NCI-H187 (cell line): ENCODE data around the gene MOCS2.
A peak's percentile ranks its signal among the peaks of the same experiment; 100 is the strongest.
"Not testable (repeated sequence)": the region's sequence is repeated elsewhere in the genome, so short reads cannot be mapped to it uniquely, and the experiment has no call there.

Experiments
- DNase-seq, 2 experiments: peaks; one replicate each; lab custom pipeline; 2025; lab: John Stamatoyannopoulos, UW

Gene MOCS2, protein sequence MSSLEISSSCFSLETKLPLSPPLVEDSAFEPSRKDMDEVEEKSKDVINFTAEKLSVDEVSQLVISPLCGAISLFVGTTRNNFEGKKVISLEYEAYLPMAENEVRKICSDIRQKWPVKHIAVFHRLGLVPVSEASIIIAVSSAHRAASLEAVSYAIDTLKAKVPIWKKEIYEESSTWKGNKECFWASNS

DNA sequence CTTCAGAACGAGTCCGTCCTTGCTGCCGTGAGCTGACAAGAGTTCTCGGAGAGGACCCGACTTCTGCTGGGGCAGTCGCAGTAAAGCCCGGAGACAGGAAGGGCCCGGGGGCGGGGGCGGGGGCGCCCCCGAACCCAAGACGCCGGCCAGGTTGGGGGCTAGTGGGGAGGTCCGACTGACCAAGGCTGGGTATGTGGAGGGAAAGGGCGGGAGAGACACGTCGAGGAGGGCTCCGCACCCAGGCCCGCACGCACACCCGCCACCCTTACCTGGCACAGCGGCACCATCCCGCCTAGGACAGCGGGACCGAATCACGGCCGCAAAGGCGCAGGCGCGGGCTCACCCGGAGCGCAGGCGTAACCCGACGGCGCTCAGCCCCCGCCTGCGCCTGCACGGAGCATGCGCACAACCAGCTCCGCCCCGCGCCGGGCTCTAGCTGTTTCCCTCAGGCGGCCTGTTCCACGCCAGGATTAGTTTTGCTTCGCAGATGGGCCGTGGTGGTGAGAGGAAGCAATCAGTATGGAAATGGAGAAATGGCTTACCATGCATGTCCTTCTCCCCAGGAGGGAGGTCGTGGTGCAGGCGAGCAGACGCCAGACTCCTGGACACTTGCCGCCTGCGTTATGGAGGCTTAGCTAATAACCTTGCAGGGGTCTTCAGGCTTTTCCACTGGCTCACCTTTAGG, at the start of gene MOCS2:
MOCS2 (minus strand) TSS at position 315 of the 685 bp plus-strand sequence. CDS start 2,583 bp downstream, outside the sequence.
- peak; percentile 85 to 89 for DNase-seq

DNA sequence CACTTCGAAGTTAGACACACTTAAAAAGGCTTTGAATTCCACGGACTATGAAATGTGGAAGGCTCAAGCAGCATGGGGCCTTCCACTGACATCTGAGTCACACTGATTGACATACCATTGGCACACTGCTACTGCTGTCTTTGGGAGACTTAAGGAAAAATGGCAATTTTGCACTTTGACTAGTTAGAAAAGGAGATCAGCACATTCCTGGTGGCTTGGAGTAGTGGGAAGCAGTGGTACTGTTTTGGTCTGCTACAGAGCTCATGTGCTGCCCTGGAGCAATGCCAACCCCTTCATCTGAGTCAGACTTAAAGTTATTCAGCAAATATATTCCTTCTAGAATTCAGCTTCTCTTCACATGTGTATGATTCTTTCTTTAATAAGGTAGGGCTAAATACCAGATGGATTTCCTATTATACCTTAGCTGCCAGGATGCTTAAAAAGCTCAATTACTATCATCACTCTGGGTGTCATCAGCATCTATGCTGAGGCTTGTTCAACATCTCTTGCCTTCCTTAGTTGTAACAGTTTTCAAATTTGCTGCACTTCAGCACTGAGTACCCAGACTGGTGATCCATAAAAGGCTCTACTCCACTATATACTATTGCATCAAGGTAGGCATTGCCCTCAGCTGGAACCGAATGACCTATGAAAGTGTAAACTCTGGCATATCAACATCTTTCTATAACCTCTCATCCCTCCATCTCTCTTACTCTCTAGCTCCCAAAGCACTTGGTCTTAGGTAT, 42.3 kb upstream of the MOCS2 start:
- no peak for DNase-seq

DNA sequence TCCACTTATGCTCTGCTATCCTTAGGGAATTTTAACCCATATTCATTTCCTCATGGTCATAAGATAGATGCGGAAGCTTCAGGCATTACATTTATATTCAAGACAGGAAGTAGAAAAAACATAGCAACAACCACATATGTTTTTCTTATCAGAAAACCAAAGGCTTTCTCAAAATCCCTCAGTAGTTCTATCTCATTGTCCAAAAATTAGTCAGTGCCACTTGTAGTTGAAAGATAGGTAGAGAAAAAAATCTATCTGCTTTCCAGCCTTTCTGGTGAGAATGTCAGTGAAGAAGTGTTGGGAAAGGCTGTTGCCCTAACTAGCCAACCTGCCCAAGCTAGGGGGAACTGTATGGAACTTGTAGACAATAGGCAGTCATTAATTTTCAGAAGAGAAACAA, 23.5 kb upstream of the MOCS2 start:
- DNase-seq = no peak

DNA sequence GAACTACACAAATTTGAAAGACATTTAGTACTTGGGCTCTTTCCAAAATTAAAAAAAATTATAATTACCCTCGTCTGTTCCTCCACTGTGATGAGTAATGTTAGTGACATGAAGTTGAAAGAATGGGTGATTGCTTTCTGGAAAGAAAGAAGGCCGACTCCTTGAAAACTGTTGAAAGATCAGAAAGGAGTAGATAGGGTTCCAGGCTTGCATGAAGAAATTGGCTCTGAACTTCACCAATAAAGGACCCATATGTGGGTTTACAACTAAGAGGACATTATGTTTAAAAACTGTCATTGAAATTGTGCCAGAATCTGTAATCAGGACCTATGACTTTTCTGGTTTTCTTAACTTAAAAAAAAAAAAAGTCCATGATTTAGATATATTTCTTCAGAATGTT, 20.7 kb upstream of the MOCS2 start:
- DNase-seq = no peak

DNA sequence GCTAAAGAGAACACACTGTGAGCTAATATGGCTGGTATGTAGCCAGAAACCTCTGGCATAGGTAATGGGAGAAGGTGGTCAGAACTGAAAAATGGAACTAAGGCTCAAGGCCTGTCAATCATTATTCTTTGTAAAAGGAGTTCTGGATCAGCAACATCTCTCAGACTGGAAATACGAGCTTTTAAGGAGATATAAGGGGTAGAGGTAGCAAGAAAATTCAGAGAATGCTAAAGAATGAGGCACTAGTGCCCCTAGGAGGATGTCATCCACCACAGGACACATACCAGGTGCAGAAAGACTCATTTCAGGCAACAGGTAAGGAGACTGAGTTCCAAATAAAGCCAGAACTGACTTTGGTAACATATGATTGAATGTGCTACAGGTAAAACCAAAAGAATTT, 18.9 kb upstream of the MOCS2 start:
- DNase-seq = no peak

DNA sequence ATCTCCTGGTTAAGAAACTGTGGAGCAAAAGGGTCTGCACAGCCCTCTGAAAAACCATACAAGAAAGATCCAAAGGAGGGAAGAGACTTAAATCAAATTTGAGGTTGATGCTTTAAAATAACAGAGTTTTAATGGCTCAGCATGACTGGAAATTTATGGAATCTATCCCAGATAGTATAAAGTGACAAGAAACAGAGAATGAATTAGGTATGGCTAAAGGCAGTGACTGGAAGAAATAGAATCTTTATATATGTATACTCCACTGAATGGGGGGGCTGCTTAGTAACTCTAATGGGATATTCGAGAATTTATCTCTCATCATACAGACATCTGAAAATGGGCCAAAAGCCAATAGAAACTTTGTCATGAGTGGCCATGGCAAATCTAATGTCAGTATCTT, 17.6 kb upstream of the MOCS2 start:
- no peak for DNase-seq

DNA sequence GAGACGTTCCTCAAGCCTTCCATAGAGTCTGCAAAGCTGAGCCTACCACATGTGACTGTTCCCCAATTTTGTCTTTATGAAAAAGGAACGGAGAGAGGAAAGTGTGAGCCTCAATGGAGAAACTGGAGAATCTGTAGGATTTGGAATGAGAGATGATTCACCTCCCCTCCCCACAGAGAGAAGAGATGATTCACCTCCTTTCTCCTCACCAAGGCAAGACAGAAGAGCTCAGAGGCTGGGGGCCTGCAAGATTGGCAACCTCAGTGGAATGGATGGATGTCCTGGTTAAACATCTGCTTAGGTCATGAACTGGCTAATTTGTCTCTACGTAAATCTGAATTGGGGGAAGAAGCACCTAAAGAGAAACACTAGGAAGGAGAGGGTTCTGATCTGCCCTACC, 17.0 kb upstream of the MOCS2 start:
- DNase-seq = no peak

DNA sequence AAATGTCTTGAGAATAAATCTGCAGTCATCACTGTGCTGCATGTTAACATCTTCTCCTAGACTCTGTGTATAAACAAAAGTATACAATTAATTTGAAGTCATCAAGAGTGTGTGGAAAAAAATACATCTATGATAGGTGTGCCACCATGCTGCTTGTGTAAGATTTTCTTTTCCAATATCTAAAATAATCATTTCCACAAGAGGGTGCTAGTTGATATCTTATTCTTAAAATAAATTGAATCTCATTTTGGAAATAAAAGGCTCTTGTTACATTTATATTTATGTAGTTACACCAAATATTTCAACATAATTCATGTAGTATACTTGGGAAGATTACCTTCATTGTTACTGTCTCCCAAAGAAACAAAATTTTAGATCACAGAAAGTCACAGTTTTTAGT, 14.1 kb upstream of the MOCS2 start:
- DNase-seq = no peak

DNA sequence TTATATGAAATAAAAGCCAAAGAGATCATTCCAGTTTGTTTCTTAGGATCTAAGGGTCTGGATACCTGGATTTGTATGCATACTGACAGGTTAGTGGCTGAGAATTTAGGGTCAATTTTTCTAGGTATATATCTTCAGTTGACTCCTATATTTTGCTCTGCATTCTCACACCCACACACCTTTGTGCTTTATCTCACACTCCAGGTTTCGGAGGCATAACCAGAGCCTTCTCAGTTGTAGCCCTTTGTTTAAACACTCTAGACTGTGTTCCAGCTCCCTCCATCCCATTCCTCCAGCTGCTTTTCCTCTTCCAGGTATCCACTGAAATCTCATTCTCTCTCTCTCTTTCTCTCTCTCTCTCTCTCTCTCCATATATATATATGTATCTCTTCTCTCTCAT, 10.6 kb upstream of the MOCS2 start:
- DNase-seq = no peak

DNA sequence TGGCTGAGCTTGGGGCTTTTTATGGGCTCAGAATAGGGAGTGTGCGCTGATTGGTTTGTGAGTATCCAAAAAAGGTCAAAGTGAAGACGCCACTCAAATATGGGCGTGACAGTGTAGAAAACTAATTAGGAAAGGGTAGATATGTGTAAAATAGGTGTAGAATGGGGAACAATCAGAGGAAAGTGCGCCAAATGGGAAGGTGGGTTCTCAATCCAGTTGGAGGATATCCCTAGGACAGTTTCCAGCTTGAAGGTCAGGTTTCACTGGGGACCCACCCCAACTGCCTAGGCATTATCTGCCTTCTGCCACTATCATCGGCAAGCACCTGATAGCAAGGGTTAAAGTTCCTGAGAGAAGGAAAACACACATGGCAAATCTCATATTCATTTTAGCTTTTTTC, 9.3 kb upstream of the MOCS2 start:
- no peak for DNase-seq

DNA sequence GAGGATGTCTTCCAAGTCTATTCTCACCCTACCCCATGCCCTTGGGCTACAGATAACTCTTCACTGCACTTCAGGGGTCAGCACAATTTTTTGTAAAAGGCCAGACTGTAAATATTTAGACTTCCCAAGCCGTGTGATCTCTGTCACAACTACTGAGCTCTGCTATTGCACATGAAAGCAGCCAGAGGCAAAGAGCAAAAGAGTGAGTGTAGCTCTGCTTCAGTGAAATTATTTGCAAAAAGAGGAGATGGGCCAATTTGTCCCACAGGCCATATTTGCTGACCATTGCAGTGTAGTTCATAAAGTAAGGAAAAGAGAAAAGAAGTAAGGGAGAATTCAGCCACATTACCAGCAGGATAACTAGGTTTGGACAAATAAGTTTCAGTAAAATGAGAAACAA, 7.0 kb upstream of the MOCS2 start:
- DNase-seq = no peak

DNA sequence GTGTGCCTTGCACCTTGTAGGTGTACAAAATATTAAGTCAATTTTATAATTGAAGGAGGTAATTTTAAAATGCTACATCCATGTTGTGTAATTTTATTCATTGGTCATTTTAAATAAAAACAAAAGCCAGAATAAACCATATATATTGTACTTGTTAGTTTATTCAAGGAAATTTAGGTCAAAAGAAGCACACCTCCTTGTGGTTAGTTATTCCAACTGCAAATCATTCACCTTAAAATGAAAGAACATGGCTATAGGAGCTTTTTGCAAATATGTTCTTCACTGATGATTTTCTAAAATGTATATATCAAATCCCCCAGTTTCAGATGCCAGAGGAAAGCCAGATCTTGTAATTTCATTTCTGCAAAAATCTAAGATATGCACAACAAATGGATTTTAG, 5.4 kb upstream of the MOCS2 start:
- DNase-seq = no peak

DNA sequence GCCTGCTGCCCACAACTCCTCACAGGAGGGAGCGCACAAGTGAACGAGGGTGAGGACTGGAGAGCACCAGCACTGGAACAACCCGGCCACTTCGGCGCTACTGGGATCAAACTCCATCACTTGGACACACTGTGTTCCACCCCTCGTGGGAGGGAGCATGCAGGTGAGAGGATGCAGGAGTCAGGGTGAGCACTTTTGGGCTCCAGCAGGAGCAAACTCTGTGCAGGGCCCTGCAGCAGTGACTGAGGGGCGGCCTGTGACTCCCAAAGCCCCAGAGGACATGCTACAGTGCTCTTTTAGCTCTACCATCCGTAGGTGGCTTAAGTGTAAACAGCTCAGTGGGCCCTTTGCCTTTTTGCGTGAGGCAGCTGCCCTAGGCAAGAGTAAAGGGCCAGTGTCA, 4.4 kb upstream of the MOCS2 start:
- no peak for DNase-seq

DNA sequence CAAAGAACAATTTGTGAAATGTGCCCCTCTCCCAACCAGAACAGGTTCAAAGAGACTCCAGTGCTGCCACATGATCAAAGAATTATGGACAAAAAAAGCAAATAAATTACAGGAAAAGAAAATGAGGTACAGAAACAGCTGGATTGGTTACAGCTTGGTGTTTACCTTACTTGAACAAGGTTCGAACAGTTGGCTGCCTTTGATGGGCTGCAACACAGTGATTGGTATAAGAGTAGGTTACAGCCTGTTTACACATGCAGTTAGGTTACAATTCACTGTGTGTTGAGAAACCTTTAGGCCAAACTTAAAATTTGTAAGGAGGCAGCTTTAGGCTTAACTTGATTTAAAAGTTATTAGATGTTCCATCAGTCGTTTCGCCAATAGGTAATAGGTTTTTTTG, 3.4 kb upstream of the MOCS2 start:
- DNase-seq = no peak

DNA sequence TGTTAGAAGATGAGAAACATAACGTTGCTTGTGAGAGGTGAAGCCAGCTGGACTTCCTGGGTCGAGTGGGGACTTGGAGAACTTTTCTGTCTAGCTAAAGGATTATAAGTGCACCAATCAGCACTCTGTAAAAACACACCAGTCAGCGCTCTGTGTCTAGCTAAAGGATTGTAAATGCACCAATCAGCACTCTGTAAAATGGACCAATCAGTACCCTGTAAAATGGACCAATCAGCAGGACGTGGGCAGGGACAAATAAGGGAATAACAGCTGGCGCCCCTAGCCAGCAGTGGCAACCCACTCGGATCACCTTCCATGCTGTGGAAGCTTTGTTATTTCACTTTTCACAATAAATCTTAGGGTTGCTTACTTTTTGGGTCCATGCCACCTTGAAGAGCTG, 2.8 kb upstream of the MOCS2 start:
- DNase-seq = not testable (repeated sequence)

DNA sequence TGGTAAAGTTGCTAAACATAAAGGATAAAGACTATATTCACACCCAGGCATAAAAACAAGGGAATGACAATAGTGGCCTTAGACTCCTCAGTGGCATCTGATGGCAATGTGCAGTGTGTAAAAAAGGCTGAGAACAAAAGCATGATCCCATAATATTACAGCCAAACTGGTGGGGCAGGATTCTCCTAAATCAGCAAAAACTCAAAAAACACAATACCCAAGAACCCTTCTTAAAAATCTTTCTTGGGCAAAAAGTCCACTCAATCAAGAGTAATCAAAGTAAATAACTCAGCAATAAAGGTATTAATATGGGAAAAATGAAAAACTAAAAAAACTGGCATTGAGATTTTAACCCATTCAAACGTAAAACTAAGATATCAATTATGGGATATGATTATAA, 1.6 kb upstream of the MOCS2 start:
- DNase-seq = no peak

DNA sequence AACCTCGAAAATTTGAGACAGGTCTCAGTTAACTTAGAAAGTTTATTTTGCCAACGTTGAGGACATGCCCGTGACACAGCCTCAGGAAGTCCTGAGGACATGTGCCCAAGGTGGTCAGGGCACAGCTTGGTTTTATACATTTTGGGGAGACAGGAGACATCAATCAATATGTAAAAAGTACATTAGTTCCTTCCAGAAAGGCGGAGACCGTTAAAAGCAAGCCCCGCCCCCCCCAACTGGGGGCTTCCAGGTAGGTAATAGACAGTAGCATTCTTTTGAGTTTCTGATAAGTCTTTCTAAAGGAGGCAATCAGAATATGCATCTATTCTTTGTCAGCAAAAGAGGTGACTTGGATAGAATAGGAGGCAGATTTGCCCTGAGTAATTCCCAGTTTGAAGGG, 599 bp upstream of the MOCS2 start:
- no peak for DNase-seq

DNA sequence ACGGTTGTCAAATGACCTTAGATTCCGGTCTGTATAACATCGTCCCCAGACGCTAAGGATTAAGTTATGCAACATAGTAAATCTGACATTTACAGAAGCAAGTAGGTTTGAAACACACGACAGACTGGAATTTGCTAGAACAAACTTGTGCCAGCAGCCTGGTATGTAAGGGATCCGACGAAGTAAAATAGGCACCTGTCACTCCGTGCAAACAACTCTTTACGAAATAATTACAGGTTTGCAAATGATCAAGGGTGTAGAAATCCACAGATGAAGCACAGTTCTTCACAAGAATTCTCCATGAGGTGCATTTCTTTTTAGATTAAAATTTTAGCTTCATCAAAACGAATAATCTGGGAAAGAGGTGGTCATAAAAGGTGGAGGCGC, 508 bp downstream of the MOCS2 start:
- DNase-seq = no peak

DNA sequence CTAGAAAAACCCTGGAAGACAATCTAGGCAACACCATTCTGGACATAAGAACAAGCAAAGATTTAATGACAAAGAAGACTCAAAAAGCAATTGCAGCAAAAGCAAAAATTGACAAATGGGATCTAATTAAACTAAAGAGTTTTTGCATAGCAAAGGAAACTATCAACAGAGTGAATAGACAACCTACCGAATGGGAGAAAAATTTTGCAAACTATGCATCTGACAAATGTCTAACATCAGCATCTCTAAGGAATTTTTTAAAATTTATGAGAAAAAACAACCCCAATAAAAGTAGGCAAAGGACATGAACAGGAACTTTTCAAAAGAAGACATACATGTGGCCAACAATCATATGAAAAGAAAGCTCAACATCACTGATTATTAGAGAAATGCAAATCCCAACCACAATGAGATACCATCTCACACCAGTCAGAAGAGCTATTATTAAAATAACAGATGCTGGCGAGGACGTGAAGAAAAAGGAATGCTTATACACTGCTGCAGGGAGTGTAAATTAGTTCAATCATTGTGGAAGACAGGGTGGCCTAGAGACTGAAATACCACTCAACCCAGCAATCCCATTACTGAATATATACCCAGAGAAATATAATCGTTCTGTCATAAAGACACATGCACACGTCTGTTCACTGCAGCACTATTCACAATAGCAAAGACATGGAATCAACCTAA, 3.8 kb downstream of the MOCS2 start:
- no peak for DNase-seq

DNA sequence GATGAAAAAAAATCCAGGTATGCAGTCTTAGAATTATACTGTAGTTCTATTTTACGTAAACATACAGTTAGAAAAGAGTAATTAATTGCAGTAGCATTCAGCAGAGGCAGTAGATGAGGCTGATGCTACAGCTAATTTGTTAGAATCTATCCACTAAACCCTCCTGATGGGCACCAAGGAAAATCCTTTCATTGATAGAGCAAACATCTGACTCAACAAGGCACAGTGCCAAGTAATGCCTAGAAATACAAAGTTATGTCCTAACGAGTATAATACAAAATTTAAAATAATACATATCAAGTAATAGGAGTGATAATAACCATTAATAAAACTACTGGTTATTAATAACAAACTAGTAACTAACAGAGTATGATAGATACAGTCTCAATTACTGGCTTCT, 9.0 kb downstream of the MOCS2 start:
- no peak for DNase-seq

DNA sequence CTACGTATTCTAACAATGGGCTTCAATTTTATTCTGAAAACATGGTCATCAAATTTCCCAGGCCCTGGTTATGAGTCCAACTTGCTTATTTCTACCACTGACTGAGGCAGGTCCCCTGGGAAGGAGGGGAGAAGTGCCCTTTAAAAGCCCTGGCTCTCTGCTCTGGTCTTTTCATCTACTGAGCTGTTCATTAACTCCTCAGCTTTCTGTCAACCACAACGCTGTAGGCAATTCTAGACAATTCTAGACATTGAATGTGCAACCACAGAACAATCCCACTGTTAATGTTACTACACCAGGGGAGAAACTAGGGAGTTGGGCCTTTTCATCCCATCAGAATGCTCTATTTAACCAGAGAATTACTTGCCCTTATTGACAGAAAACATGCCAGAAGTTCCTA, 10.0 kb downstream of the MOCS2 start:
- DNase-seq = no peak

DNA sequence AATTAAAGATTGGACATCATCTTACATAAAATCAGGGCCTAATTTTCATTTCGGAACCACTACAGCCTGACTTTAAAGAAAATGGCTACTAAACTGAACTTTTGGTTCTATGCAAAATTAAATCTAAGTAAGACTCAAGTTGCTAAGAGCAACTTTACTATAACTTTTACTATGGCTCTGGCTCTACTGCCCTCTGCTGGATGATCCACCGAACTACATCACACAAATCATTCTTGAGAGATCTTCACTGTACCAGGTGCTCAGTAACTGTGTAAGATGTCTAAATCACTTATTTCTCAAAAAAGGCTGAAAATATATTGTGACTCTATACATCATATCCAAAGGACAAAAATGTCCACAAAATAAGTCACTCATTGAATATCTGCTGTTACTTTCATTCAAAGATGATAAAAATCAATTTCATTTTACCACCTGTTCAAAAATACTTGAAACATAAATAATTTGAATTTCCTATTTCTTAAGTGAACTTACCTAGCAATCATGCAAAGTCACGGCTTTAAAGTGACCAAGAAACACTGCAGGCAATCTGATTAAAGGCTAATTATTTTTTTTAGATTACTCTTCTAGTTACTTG, 13.5 kb downstream of the MOCS2 start:
- DNase-seq = peak in 1 of 2 experiments; percentile 21

DNA sequence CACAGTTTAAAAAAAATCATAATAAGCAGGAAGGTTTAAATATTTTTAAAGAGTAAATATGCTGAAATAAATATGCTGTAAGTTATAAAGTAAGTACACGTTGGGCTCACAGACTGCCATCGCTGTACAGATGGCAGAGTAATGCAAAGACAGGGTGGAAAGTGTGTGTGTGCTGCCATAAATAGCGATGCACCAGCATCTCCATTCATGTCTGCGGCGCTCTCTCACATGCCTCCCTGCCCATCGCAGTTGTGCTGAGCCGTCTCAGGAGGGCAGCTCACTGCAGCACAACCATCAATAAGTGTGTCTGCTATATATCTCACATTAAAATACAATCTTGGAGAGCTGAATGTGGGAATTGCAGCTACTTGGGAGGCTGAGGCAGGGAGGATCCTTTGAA, 14.3 kb downstream of the MOCS2 start:
- no peak for DNase-seq
